ENCODE results near the gene RAB11FIP4.
A peak's percentile ranks its signal among the peaks of the same experiment; 100 is the strongest.
"Not testable (repeated sequence)": the region's sequence is repeated elsewhere in the genome, so short reads cannot be mapped to it uniquely, and the experiment has no call there.

Gene RAB11FIP4

DNA sequence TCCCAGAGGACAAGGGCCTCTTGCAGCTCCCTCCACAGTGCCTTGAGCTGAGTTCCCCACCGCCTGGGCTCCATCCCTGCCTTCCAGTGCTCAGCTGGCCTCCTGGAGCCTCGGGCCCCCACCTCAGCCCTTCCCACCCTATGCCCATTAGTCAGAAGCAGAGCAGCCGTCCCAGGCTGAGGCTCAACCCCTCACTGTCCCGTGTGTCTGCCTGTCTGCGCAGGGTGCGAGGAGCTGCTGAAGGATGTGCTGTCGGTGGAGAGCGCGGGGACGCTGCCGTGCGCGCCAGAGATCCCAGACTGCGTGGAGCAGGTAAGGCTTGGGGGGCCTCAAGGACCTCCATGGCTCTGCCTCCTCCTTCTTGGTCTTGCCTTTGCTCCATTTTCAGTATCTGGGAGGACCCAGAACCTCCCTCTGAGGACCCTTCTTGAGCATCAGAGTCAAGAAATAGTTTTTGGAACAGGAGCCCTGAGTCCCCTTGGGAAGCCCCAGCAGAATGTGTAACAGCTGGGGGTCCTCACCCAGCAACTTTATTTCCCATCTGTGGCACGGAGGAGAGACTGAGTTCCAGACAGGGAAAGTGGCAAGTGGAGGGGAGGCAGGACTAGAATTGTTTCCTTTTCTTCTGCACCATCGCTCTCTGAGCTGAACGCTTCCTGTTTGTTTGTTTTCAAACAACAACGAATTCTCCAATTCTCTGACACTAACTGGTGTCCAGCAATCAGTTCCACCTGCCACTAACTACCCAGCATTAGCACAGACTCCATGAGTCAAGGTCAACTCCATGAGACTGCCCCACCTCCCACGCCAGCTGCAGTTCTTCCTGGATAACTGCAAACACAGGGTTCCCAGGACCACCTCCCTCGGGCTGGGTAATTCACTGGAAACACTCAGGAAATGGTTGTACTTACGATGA is 42.6 kb downstream of the RAB11FIP4 start:
- DNase-seq, result no peak

DNA sequence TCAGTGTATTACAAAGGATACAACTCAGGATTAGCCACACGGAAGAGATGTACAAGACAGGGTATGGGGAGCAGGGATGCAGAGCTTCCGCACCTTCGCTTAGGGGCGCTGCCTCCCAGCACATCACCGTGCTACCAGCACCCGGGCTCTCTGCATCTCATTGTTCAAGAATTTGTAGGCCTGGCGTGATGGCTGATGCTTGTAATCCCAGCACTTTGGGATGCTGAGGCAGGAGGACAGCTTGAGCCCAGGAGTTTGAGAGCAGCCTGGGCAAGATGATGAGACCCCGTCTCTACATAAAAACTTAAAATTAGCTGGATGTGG is 43.2 kb downstream of the RAB11FIP4 start:
- no peak for DNase-seq

DNA sequence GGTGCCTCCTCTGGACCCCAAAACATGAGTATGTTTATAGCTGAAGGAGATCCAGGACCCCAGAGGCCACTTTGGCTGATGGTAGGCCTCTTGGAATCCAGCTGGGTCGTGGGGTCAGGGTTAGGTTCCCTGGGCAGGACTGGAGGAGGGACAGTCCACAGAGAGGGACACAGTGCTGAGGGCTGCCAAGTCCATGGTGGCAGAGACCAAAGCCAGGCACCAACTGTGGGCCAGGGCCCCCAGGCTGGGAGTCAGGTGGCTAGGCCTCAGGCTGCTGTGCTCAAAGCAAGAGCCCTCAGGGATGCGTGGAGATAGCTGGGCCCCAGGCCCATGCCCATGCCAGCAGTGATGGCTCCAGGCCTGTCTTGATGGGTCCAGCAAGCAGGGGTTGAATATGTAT is 44.1 kb downstream of the RAB11FIP4 start:
- DNase-seq, result no peak

DNA sequence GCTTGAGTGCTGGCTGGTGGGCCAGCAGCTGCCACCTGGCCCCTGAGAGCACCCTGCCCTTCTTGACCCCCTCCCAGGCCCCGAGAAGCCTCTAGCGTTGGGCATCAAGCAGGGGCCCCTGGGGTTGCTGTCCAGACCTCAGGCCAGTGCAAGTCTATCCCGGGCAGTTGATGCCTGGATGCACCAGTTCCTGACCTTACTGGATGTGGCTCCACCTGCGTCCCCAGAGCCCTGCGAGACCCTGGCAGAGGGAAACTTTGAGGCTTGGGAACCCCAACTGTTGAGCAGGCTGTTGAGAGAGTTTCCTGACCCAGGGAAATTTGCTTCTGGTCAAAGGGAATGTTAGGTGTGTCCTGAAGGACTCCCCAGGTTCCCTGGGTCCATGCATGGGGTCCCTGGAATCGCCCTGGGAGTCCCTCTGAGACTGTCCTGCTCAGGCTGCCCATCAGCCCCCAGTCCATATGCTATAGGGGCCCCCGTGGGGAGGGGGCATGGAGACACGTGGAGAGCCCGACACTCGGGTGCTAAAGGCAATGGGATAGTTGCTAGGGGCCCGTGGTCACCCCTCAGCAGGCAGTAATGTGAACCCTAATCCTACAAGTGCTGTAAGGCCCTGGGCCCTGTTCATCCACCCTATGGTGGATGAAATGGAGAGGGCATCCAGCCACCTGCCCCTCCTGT is 46.4 kb downstream of the RAB11FIP4 start:
- DNase-seq, result no peak

DNA sequence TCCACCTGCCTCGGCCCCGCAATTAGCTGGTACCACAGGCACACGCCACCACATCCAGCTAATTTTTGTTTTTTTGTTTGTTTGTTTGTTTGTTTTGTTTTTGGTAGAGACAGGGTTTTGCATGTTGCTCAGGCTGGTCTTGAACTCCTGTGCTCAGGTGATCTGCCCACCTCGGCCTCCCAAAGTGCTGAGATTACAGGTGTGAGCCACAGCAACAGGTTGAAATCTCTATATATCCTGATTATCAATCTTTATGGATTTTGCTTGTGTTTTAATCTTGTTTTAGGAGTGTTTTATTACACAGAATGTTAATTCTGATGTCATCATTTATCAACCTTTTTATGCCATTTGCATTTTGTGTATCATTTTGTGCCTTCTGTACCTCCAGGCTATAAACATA is 48.2 kb downstream of the RAB11FIP4 start:
- no peak for DNase-seq

DNA sequence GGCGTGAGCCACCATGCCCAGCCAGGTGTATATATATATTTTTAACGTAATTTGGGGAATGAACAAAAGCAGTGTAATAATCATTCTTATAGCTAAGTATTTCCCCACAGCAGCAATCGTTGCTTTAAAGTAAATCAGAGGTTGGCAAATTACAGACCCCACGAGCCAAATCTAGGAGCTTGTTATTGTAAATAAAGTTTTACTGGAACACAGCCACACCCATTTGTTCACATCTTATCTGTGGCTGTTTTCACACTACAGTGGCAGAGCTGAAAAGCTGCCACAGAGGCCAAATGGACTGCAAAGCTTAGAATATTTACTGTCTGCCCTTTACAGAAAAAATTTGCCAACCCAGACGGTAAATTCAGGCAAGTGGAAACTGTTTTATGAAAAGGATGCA is 50.8 kb downstream of the RAB11FIP4 start:
- DNase-seq, result no peak

DNA sequence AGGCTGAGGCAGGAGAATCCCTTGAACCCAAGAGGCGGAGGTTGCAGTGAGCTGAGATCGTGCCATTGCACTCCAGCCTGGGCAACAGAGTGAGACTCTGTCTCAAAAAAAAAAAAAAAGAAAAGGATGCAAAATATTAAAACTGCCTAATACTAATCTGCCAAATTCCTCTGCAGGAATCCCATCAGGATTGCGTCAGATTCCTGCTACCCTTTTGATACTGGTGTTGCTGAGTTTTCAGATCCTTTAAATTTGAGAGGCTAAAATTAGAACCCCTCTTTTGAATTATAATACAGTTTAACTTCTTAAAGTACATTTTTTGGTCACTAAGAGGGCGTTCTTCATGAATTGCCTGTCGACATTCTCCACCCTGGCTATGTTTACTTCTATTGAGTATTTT is 51.4 kb downstream of the RAB11FIP4 start:
- not testable (repeated sequence) for DNase-seq

DNA sequence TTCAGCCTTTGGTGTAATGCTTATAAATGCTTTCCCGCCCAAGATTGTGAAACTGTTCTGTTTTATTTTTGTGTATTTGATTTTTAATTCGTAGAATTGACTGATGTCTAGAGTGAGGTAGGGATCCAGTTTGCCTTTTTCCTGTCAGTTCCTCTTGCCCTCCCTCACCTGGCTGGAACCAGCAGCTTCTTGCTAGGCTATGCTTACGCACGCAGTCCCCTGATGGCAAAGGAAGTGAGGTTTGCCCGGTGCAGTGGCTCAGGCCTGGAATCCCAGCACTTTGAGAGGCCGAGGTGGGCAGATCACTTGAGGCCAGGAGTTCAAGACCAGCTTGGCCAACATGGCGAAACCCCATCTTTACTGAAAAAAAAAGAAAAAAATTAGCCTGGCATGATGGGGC is 51.9 kb downstream of the RAB11FIP4 start:
- no peak for DNase-seq

DNA sequence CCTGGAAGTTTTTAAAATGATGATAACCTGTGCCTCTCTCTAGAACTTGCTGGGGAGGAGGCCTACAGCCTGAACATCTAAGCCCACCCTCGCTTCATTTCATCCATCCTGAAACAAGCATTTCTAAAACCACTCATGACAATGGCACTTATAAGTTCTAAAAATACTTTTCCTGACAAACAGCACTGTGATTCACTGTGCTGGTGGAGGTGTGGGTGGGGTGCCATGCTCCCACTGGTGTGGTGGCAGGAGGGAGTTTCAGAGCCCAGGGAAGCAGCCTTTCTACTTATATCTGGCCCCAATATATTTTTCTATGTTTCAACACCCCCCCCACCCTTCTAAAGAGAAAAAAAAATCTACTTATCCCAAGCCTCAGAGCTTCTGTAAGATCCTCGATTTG is 52.6 kb downstream of the RAB11FIP4 start:
- peak; percentile 24 for DNase-seq

DNA sequence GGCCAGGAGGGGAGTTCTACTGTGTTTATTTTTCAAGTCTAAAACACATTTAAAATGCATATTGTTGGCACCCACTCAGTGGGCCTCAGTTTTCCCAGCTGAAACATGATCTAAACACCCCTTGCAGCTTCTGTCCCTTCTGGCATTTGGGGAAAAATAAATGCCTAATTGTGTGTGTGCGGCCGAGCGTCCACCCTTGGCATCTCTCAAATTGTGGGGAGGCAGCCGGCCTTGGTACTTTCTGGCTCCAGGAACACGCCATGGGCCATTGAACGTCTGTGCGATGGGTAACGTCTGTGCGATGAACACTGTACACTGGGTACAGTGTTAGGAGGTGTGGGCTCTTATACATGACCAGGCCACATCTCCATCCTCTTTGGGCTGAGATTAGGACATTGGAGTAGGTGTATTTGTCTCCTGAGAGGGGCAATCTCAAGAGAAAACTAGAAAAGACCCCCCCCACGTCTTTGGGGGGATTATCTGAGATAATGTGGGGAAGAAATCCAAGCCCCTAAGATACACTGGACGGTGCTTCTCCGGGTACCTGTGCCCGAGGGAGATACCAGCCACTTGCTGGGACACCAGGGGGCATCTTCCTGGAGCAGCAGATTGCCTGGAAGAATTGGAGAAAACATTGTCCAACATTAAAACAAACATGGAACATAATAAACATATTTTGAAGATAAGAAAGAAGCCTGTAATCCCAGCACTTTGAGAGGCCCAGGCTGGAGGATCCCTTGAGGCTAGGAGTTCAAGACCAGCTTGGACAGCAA is 54.9 kb downstream of the RAB11FIP4 start:
- no peak for DNase-seq

DNA sequence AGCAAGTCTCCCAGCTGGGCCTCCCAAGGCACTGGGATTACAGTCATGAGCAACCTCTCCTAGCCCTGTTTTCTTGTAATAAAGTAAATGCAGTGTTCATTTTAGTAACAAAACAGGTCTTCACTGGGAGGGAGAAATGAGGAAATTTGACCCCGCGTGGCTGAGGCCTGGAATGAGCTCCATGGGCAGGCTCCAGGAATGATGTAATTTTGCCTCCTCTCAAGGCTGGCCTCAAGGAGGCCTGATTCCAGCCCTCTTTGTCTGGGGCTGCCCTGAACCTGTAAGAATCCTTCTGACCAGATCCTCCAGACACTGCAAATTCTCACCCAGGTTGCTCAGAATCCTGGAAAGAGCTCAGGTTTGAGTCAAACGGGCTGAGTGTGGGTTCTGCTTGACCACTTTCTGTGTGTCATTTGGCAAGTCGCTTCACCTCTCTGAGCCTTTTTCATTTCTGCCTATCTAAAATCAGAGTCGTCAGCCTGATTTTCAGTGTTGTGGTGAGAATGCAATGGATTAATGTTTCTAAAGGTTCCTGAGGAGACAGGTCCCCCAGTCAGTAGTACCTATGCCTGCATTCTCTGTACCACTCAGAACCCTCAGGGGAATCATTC is 57.1 kb downstream of the RAB11FIP4 start:
- DNase-seq, result peak; percentile 36

DNA sequence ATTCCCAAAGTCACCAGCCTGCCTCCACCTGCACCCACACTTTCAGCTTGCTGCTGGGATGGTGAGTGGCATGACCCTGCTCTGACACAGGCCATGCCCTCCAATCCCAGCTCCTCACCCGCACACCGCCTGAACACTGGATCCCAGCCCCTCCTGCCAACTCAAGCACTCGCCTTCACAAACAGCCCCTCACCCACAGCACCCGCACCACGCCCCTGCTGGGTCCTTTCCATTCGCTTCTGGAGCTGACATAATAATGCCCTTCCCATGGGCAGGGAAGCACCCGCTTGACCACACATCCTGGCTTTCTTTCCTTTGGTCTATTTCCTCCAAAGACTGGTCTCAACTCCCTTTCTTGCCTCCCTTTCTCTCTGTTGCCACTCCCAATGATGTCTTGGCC is 57.6 kb downstream of the RAB11FIP4 start:
- DNase-seq, result no peak

DNA sequence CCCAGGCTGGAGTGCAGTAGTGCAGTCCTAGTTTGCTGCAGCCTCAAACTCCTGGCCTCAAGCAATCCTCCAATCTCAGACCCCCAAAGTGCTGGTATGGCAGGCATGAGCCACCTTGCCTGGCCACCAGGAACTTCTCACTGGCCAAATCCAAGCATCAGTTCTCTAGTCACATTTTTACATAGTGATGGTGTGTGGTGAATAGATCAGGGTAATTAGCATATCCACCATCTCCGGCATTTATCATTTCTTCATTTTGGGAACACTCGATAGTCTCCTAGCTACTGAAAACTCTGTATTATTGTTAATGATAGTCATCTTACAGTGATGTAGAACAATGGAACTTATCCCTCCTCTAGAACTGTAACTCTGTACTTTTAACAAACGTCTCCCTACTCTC is 58.3 kb downstream of the RAB11FIP4 start:
- no peak for DNase-seq

DNA sequence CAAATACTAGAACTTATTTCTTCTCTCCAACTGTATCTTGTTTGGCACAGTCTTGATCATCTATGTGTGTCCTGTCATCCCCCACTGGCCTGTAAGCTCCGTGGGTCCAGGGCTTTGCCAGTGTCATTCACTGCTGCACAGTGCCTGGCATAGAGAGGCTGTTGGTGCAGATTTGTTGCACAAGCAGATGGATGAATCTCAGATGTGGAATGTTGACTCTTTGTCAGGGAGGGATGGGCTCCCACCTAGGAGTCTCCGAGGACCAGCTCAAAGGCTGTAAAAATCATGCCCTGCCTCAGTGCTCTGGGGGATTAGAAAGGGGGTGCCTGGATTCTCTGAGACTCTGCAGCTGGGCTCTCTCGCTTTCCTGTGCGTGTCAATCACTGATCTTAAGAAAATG is 60.6 kb downstream of the RAB11FIP4 start:
- DNase-seq, result no peak

DNA sequence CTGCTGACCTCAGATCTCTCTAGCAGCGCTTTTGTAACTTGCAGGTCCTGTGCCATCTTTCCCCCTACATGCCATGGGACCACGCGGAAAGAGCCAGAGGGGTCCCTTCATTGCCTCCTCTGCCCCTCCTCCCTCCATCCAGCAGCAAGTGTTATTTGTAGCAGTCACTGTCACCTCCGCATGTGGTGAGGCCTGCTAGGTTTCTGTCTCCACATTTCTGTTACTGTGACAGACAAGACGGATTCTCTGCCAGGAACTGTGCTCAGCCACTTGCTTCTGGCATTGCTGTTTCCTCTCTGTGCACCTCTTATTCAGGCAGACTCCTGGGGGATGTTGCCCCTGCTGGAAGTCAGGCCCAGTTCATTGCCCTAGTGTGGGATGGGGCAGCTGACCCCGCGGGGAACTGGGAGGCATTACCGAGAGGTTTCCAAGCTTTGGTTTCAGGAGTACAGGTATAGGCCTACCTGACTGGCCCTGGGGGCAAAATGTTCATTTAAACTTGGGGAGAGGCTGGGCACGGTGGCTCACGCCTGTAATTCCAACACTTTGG is 61.2 kb downstream of the RAB11FIP4 start:
- no peak for DNase-seq

DNA sequence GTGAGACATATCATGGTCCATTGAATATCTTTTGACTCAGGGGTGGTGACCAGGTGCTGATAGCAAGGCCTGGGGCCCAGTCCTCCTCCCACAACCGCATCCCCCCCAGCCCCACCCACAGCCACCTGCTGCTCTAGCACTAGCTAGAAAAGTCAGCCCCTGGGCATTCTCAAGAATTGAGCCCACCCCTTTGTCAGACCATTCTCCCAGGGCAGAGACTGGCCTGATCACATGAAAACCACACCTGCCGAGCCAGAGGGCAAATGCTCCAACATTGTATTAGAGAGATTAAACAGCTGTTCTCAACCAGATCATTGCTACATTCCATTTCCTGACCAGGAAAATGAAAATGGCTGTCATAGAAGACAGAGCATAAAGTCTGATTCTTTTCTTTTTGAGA is 62.4 kb downstream of the RAB11FIP4 start:
- no peak for DNase-seq

DNA sequence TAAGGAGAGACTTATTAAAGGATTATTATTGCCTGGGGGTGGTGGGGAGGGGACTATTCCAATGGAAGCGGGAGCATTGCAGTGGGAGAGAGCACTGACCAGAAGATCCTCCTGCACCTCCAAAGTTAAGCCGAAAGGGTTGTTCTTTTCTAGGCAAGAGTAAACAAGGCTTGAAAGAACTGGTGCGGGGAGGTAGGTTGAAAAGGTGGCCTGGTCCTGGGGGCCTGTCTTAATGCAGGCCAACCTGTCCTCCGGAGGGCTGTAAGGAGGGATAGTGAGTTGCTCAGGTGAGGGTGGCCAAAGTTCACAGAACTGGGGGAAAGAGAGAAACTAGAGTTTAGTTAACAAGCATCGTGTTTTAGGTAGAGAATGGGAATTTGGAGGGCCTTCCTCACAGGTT is 65.3 kb downstream of the RAB11FIP4 start:
- DNase-seq, result no peak

DNA sequence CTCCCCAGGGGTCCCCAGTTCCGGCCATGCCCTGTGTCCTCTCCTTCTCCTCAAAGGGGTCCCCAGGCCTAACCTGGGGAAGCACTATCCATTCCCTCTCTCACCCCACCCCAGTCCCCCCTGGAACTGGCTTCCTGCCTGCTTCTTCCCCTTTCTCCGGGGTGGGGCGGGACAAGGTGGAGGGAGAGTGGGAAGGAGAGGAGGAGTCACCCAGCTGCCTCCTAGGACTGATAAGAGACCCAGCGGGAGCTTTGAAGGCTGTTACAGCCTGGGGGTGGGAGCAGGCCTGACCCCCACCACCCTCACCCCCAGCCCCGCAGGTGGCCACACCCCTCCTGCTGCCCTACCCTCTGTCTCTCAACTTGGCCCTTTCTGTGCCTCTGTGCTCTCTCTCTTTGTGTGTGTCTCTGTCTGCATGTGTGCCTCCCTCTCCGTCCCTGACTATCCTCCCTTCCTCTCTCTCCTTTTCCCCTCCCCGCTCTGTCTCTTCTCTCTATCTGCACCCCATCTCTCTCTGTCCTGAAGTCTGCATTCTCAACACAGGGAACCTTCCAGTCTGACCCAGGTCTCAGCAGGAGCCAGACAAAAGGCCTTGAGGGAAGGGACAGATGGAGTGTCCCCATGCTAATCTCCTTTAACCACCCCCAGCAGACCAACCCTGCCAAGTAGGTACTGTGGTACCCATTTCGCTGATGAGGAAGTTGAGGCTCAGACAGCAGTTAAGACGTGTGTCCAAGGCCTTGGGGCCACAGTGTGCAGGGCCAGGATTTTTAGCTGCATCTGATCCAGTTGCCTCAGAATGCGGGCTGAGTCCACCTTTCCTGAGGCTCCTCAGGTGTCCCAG is 66.1 kb downstream of the RAB11FIP4 start:
- no peak for DNase-seq

DNA sequence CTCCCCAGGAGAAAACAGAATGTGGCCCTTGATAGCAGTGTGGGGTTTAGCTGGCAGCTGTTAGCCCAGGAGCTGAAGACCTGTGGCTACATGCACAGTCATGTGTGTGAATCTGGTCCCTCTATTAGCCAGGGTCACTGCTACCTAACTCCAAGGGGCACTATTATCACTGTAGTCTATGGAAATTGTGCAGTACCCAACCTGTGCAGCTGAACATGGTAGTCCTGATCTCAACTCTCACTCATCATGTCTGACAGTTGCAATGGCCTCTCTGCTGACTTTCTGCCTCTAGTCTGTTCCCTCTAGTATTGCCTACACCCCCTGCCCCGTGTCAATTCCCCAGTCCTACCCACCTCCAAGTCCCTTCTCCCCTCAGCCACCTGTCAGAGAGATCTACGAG is 67.4 kb downstream of the RAB11FIP4 start:
- DNase-seq, result no peak

DNA sequence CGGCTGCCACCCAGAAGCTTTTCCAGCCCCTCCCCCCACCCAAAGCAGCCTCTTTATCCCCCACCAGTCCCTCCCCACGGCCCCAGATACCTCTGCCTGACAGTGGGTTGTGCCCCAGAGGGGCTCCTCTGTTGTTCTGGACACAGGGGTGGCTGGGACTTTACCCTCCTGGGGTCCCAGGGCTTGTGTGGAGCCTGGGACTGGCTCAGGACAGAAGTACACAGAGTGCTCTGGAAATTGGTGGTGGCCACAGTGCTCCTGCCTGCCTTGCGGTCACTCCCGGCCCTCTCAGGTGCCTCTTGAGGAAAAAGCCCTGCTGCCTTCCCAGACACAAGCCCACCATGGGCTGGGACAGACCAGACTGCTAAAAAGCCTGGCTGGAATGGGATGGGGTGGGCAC is 68.2 kb downstream of the RAB11FIP4 start:
- no peak for DNase-seq

DNA sequence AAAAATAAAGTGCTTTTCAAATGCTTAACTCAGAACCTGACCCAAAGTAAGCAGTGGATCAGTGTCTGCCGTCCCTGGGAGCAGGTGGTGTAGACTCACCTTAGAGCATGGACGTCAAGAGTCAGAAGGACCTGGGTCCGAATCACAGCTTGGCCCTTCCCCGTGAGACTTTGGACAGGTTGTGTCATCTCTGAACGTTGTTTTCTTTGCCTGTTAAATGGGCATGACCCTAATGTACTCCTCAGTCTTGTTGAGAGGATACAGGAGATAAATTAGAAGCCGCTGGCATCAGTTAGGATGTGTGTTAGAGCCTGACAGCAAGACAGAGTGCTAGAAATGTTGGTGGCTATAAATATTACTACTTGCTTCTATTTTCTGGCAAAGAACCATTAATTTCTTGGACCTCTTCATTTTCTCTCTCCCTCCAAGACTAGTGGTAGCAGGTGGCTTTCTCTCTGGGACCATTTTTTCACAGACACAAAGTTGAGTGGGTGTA is 68.8 kb downstream of the RAB11FIP4 start:
- no peak for DNase-seq
